Stimulated activated CD8-positive, alpha-beta memory T cell treated with anti-CD3 and anti-CD28 coated beads, Interleukin-15, amount 100 ng/mL, for 24 hours (primary cell): ENCODE data around the gene VAV3.

Experiments used
- DNase-seq: peaks from one replicate; pipeline ENCODE4 v3.0.0-alpha.2; 2020; ENCODE audit warnings: low read depth

The VAV3 gene

DNA sequence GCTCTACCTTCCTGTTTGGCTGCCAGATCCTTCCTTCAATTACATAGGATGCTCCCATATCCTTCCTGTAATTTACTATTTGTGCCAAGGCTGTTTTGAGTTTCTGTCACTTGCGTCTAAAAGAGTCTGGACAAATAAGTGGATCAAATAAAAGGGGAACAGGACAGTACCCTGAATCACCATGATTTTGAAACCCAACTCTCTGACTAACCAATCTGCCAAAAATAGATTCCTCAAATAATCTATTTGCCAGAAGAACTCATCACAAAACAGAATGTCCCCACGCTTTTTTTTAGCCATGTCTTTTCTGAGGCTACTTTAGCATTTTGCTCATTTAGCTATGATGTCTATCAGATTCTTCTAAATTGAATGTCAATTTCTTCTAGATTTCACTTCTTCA is 431.5 kb downstream of the VAV3 start:
- no peak for DNase-seq

DNA sequence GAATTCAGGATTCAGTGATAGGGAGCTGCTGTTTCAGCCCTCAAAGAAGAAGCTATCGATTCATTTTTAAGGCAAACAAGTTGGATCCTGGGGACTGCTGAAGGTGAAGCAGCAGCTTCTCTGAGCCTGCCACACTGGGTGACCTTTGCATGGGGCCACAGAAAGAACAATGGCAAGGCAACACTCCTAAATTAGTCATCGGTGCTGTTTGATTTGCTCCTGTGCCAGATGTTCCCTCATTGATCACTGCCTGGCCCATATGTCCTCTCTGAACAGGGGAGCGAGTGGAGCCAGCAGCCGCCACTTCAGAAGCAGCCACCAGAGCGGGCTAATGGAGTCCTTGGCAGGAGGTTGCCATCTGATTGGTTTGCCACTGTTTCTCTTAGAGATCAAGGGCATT is 432.7 kb downstream of the VAV3 start:
- no peak for DNase-seq

DNA sequence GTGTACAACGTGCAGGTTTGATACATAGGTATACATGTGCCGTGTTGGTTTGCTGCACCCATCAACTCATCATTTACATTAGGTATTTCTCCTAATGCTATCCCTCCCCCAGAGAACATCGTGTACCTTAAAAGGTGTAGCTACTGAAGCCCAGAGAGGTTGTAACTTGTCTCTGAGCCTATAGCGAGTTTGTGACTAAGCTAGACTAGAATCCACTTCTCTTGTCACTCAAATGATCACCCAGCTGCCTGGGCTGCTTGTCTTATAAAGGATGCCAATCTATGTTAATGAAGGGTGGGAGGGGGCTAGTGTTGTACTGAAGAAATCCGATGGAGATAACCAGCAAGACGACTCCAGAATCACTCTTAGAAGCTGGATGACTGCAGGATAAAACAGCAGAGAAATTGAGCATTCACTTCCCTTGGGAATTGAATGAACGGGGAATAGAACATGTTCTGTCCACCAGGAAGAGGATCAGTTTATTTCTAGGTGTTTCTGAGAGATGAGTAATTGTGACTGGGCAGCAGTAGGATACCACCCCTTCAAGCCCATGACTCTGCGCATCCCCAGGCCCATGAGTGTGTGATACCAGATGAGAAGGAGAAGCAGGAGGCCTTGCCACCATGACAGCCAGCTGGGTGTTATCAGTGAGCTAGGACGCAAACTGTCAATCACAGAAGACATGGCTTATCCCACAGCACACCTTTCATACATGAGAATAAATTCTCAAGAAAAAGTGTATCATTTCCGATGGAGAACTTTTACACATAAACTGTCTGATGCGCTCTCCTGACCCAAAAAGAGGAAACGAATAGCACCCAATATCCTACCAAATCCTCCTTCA is 433.7 kb downstream of the VAV3 start:
- DNase-seq, result no peak

DNA sequence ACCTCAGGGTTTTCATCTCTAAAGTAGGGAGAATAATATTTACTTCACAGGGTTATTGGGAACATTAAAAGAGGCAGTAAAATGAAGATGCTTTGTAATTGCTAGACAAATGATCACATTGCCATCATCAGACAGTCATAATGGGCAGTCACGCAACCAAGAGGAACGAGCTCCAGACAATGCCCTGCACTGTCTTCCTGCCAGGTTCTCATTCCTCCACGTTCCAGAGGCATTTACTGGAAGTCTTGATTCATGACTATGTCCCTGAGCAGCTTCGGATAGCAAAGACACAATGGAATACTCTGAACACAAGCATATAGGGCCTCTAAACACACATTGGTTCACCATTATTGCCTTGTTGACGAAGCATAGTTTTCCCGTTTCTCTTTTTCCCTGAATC is 434.4 kb downstream of the VAV3 start:
- DNase-seq, result no peak

DNA sequence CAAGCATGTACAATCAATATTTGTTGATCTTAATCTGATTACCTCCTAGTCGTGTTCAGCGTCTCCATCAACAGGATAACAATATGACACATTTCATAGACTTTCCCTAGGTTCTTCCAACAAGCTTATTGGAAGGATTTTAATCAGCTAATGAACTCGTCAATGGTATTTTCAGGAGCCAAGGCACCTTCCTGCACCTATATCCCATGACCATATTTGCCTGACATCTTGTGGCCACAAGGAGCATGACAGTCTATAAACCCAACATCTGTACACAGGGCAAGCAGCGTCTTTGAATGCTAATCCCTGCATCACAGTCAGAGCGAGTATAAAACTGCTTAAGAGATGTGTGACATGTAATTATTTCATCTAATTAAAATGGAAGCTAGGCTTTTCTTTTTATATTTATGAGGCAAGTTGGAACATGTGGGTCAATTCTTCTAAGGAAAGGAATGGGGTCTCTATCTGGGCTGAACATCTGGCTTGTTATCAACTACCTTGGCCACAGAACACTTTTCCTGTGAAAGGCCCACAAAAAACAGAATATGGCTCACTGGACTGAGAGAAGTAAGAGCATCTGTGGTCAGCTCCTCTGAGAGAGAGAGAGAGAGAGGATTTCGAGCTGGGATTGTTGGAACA is 435.4 kb downstream of the VAV3 start:
- no peak for DNase-seq

DNA sequence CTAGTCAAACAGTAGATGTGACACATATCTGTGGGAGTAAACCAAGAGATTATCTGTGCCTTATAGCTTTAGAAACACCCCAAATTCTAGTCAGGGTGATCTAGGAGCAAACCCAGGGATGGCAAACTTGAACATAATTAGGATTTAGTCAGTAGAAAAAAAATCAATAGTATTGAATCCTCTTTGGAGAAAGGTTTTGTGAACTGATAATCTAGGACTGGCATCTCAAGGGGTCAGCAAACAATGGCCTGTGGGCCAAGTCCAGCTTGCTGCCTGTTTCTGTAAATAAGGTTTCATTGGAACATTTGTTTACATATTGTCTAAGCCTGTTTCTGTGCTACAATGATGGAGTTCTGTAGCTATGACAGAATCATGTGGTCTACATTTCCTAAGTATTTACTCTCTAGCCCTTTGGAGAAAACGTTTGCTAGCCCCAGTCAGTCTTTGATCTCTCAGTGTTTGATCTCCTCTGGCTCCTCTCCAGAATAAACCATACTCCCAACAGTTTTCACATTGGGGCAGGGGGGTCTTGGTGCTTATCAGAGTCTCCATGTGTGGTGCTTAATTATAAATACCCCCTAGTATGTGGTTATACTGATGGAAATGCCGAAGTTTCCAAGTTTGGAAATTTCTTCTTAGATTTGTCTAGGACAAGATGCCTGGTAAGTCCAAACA is 438.3 kb downstream of the VAV3 start:
- DNase-seq, result no peak

DNA sequence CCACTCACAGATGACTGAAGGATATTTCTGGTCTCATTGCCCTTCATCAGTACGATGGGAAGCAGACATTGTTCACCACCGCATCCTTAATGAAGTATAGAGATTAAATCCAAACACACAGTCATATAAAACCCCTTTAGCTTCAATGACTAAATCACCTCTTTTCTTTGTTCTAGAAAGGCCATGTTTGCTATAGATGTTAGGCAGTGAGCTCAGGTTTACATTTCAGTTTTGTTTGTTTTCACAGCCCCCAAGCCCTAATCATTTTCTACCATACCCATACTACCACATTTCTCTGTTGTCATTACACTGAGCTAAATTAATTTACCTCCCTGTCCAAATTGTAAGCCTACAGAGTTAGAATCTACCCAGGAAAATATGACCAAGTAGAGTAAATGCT is 439.0 kb downstream of the VAV3 start:
- no peak for DNase-seq

DNA sequence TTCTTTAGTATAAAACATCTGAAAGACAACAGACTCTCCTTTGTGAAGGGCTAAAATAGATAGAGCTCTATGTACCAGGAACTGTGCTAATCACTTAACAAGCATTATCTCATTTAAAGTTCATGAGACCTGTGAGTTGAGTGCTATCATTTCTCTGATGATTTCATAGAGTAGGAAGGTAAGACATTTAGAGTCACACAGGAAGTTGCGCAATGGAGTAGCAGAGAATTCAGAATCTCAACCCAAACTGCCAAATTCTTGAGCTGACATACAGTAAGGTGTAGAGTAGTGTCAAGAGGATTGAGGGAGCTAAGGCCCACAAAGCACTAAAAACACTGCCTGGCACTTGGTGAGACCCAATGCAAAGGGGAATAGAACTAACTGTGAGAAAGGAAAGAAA is 439.8 kb downstream of the VAV3 start:
- DNase-seq, result no peak

DNA sequence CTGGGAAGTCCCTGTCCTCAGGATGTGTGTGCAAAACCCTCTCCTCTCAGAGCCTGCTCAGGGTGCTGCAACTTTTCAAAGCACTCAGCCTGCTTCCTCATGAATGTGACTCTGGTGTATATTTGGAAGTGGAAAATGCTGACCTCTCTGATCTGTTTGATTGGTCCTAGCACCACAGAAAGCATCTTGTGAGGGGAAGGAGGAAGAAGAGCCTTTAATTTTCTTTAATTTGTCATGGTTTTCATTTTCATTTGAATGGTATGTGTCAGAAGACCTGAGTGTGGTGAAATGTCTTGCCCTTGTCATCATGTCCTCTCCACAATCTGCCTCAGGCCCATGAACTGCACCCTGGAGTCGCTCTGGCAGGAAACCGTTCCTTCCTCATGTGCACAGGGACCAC is 440.7 kb downstream of the VAV3 start:
- DNase-seq, result no peak

DNA sequence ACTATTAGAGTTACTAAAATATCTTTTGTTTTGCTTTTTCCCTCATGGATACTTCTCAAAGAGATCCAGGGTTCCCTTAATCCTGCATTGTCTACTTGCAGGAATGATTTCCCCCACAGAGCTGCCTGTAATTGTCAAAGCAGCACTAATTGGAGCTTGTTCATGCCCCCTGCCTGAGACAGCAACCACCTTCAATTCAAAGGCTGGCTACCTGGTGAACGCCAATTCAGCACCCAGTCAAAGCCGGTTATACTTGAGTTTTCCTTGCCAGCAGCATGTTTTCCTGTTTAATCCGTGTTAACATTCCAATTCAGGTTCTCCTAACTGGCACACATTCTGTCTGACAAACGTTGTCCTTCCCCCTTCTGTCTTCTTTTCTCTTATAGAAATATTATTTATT is 441.2 kb downstream of the VAV3 start:
- no peak for DNase-seq

DNA sequence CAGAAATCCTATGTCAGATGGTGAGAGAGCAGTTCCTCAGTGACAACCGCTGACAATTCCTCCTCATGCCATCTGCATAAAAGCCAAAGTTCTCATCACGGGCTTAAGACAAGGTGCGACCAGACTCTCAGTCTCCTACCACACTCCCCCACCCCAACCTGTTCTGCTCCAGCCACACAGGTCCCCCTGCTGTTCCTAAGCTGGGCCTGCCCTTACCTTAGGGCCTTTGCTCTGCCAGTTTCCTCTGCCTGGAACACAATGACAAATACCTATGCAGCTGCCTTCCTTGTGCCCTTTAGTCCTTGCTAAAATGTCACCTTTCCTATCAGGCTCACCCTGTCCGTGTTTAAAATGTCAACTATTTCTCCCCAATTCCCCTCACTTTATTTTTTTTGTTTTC is 441.9 kb downstream of the VAV3 start:
- DNase-seq, result no peak
